GM18508 (cell line): ENCODE measurements around the gene MSH4.
"Not testable (repeated sequence)": the region's sequence is repeated elsewhere in the genome, so short reads cannot be mapped to it uniquely, and the experiment has no call there.

Experiments
- ATAC-seq: cut with Tn5 transposase; IDR thresholded peaks from one replicate; pipeline ENCODE4 v1.9.1; 2021; ENCODE audit warnings: moderate number of reproducible peaks; ENCODE audit not compliant: insufficient read depth, unreplicated experiment

The MSH4 gene

GRCh38 chr1:75794382-75794781 is 2.3 kb upstream of the MSH4 start:
- no peak for ATAC-seq

DNA sequence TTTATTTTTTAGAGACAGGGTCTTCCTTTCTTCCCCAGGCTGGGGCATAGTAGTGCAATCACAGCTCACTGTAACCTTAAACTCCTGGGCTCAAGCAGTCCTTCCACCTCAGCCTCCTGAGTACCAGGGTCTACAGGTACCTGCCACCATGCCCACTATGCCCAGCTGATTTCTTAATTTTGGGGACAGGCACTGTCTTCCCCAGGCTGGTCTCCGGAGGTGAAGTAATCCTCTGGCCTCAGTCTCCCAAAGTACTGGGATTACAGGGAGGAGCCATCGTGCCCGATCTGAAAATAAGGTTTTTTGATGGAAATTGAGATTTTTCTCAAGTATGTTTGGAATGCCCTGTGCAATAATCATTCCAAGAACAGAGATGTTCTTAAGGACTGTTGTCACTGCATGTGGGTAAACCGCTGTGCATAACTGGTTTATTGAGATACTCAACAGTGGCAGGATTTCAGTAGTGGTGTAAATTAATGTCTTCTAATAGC is 934 bp upstream of the MSH4 start:
- no peak for ATAC-seq

DNA sequence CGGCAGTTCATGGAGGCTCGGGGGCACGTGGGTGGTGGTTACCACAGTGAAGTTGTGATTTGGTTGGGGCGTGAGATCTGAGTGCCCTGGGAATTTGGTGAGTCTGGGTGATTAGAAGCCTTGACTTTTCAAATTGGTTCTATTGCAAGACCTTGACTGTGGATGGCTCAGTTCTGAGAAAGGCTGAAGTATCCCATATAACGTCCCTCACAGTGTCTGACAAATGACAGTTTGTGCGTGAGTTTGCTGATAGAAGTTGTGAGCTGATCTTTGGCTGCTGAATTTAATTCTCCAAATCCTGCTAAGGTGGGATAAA is 549 bp downstream of the MSH4 start:
- ATAC-seq, result no peak

GRCh38 chr1:75797606-75798216 is 1.0 kb downstream of the MSH4 start:
- no peak for ATAC-seq

GRCh38 chr1:75801480-75801879 is 4.8 kb downstream of the MSH4 start:
- not testable (repeated sequence) for ATAC-seq

GRCh38 chr1:75808921-75809320 is 12.2 kb downstream of the MSH4 start:
- no peak for ATAC-seq

DNA sequence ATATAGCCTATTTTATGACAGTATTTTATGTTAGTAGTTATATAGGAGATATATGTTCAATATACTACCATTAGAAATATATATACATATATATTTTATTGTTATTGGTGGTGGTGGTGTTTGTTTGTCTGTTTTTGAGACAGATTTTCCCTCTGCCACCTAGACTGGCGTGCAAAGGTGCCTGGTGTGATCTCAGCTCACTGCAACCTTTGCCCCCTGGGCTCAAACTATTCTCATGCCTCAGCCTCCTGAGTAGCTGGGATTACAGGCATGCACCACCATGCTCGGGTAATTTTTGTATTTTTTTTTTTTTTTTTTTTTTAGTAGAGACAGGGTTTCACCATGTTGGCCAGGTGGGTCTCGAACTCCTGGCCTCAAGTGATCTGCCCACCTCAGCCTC is 13.4 kb downstream of the MSH4 start:
- ATAC-seq, result not testable (repeated sequence)

DNA sequence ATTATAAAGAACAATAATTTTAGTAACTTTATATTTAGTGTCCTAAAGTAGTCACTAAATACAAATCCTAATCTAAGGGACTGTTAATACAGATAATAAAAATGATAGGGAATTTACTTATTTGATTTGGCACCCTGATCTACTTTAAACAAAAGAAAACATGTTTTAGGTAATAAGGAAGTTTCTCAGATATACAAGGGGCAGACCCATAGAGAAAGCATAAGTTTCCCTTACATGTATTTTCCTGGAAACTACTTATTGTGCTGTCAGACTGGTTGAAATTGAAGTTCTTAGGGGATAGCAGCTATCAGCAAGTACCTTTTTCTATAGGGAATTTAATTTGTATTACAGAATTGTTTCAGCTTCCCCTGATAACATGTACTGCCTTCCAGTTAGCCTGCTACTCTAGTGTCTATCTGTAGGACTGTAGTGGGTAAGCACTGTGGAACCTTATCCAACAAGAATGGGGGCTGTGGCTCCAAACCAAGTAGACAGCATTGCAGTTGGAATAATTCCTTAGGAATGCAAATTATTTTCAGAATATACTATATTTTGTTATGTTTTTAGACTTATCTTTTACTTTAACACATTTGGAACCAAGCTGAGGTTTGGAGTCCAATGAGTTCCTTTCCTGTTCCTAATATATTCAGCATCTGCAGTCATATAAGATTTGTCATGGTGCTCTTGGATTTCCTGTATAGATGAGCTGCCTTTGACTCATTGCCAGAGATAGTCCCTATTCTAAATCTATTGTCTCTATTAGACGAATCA is 14.7 kb downstream of the MSH4 start:
- ATAC-seq, result no peak

- no peak for ATAC-seq
Observed at GRCh38 chr1:75812065-75812464, 15.4 kb downstream of the MSH4 start.

DNA sequence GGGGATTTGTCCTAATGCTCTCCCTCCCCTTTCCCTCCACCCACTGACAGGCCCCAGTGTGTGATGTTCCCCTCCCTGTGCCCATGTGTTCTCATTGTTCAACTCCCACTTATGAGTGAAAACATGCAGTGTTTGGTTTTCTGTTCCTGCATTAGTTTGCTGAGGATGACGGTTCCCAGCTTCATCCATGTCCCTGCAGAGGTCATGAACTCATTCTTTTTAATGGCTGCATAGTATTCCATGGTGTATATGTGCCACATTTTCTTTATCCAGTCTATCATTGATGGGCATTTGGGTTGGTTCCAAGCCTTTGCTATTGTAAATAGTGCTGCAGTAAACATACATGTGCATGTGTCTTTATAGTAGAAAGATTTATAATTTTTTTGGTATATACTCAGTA is 26.9 kb downstream of the MSH4 start:
- not testable (repeated sequence) for ATAC-seq

DNA sequence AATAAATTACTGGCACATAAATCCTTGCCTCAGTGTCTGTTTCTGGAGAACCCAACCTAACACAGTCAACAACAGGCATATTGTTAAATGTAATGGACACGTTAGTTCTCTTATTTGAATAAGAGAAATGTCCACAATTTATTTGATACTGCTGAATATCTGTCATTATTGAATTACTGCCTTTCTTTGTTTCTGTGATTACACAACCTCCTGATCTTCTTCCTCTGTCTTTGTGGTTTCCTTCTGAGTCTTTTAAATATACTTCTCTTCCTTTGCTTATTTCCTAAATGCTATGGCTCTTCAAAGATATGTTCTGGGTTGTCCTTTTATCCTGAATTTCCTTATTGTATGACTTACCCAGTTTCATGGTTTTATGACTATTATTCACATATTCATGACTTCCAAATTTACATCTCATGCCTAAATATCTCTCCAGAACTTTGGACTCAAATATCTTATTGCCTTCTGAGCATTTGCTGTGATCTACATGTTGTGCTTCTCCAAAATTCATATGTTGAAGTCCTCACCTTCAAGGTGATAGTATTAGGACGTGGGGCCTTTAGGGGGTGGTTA is 39.9 kb downstream of the MSH4 start:
- no peak for ATAC-seq

GRCh38 chr1:75838079-75838478 is 41.4 kb downstream of the MSH4 start:
- no peak for ATAC-seq

- ATAC-seq, result no peak
Observed at GRCh38 chr1:75841421-75841820, 44.7 kb downstream of the MSH4 start.

- ATAC-seq, result no peak
Observed at GRCh38 chr1:75845576-75845975, 48.9 kb downstream of the MSH4 start.

DNA sequence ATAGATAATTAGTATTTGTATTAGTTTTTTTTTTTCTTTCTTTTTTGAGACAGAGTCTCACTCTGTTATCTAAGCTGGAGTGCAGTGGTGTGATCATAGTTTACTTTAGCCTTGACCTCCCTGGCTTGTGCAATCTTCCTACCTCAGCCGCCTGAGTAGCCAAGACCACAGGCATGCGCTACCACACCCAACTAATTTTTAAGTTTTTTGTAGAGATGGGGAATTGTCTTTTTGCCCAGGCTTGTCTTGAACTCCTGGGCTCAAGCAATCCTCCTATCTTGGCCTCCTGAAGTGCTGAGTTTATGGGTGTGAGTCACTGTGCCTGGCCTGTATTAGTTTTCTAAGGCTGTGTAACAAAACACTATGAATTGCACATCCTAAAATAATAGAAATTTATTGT is 58.3 kb downstream of the MSH4 start:
- no peak for ATAC-seq

DNA sequence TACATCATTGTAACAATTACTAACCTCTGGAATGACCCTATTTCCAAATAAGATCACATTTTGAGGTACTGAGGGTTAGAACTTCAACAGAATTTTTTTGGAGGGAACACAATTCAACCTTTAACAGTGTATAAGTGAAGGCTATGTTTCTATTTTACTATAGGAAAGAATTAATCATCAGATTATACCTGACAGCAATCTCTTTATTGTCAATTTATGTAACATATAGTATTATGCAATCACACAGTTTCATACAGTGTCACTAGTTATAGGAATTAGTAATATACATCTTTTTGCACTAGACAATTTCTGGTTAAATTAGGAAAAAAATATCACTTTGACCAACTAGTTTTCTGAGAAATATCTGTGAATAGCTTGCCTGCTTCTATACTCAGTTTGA is 59.1 kb downstream of the MSH4 start:
- ATAC-seq, result no peak

DNA sequence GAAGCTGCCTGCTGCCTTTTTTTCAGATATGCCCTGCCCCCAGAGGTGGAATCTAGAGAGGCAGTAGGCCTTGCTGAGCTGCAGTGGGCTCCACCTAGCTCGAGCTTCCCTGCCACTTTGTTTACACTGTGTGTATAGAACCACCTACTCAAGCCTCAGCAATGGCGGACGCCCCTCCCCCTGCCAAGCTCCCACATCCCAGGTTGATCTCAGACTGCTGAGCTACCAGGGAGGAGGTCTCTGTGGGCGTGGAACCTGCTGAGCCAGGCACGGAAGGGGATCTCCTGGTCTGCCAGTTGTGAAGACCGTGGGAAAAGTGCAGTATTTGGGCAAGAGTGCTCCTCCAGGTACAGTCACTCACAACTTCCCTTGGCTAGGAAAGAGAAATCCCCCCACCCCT is 65.1 kb downstream of the MSH4 start:
- no peak for ATAC-seq

GRCh38 chr1:75870951-75871350 is 74.3 kb downstream of the MSH4 start:
- ATAC-seq, result no peak

DNA sequence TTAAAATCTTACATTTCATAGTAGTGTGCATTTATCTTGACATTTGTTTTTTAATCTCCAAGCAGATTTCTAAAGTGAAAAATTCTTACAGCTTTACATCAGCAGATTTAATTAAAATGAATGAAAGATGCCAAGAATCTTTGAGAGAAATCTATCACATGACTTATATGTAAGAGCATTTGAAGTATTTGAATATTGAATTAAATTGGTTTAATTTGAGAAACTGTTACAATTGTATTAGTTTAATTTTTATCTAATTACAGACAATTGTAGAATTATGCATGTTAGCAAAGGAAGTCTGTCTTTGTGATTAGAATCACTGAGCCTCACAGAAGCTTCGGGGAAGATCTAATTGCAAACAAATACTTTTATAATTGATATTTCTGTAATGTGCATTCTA is 83.3 kb downstream of the MSH4 start:
- ATAC-seq, result no peak

DNA sequence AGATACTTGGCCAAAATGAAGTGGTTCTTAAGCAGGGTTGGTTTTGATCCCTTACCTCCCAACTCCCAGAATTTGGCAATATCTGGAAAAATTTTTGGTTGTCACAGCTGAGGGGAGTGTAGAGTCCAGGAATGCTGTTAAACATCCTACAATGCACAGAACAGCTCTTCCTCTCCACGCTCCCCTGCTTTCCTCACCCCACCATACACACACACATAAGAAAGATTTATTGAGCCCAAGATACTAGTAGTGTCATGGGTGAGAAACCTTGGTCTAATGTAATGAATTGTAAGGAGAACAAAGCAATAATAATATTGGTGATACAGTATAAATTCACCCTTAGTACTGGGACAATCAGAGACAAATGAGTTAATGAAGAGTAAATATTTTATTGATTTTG is 87.8 kb downstream of the MSH4 start:
- ATAC-seq, result no peak

DNA sequence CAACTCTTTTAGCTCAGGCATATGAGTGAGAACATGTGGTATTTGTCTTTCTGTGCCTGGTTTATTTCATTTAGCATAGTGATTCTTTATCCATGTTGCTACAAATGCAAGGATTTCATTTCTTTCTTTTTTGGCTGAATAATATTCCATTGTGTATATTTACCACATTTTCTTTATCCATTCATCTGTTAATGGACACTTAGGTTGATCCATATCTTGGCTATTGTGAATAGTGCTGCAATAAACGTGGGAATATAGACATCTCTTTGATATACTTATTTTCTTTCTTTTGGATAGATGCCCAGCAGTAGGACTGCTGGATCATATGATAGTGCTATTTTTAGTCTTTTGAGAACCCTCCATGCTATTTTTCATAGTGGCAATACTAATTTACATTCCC is 104.7 kb downstream of the MSH4 start:
- ATAC-seq, result no peak

DNA sequence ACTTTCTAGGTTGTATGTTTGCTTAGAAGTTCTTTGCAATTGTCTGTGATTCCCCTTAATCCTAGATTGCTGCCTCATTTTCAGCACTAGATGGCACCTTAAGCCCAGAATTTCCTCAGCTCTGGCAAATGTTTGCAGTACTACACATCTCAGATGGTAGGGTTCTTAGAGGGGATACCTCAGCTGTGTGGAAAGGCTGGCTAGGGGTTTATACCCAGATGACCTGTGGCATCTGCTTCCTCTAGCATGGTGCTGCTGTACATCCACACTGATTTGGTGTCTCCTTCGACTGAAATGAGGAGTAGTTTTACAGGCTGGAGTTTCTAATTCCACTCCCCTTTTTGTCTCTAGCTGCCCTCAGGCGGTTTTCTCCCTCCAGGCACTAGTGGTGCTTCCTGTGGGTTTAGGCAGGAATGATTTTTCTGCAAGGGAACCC is 112.1 kb downstream of the MSH4 start:
- ATAC-seq, result no peak
